Measurements from ENCODE around the gene ACADM.
"Not testable (repeated sequence)": the region's sequence is repeated elsewhere in the genome, so short reads cannot be mapped to it uniquely, and the experiment has no call there.

Gene ACADM

DNA sequence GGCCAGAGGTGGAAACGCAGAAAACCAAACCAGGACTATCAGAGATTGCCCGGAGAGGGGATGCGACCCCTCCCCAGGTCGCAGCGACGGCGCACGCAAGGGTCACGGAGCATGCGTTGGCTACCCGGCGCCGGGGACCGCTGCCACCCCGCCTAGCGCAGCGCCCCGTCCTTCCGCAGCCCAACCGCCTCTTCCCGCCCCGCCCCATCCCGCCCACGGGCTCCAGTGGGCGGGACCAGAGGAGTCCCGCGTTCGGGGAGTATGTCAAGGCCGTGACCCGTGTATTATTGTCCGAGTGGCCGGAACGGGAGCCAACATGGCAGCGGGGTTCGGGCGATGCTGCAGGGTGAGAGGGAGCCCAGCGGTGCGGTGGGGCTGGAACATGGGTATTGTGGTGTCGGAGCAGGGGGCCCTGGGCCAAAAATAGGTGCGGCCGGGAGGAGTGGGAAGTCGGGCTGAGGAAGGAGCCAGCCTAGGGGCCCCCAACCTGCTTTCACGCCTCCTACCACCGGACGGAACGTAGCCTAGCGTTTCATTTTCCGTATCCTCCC, at the start of gene ACADM:
Gene ACADM (plus strand): TSS at position 238 of the 551 bp plus-strand sequence. CDS start 79 bp downstream, at position 317.
- DNase-seq = peak; percentile 75

- DNase-seq = no peak
These were observed 47.1 kb upstream of the ACADM start for GRCh38 chr1:75677443-75677842.

- not testable (repeated sequence) for DNase-seq
These were observed 46.5 kb upstream of the ACADM start for GRCh38 chr1:75677964-75678363.

GRCh38 chr1:75690547-75690946, 34.0 kb upstream of the ACADM start:
- no peak for DNase-seq

DNA sequence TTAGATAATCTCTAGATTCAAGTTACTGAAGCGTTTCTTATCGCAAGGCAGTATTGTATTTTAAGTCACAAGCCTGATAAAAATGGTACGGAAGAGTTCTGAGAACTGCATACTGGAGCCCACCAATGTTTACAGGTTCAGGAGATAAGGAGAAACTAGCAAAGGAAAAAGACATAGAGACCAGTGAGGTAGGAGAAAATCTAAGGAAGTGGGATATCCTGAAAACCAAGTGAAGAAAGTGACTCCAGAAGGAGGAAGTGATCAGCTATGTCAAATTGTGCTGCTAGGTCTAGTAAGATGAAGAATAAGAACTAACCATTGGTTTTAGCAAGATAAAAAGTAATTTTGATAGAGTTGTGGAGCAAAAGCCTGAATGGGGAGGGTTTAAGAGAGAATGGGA, 31.0 kb upstream of the ACADM start:
- DNase-seq = no peak

DNA sequence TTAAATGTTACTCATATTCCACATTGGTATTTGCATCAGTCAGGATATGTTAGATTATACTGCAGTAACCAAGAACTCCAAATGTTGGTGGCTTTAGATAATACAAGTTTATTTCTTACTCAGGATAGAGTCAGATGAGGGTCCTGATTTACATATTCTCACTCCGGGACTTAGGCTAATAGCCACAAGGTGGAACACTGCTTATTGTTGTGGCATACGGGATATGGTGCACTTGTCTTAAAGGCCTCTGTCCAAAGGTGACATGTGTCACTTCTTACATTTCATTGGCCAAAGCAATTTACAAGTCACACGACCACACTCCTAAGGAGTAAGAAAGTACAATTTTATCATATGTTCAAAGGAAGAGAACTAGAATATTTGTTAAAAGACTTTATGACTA, 28.5 kb upstream of the ACADM start:
- no peak for DNase-seq

GRCh38 chr1:75707191-75707590, 17.3 kb upstream of the ACADM start:
- DNase-seq = no peak

GRCh38 chr1:75708910-75709309, 15.6 kb upstream of the ACADM start:
- no peak for DNase-seq

DNA sequence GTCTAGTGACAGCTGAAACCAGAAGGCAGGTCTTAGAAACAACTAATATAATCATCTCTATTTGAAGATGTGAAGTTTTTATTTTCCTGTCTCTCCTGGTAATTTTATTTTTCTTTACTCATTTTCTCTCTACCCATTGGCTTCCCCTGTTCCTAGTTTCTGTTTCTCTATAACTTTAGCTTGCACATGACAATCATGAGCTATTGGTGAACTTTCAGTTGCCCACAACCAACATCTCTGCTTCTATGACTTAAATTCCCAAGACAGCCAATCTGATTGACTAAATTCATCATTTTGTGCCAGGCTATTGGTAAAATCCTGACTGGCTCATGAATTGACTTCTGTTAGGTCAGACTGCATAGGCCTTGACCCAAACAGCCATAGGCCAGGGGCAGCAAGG, 13.7 kb upstream of the ACADM start:
- DNase-seq = no peak

DNA sequence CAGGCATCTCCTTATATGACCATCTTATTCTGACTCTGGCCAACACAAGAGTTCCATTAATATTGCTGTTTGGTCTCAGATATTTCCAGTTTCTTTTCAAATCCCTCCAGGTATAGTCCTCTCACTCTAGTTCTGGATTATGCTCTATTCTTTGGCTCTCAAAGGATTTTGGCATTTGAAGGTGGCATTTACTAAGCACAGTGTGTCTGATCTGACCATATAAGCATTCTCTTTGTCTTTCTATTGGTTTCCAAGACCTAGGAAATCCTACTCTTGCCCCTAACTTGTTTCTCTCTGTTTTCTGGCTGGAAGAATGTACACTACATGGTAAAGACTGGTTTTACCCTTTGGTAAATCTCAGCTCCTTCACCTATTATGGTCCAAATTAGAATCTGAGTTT, 12.7 kb upstream of the ACADM start:
- DNase-seq = no peak

DNA sequence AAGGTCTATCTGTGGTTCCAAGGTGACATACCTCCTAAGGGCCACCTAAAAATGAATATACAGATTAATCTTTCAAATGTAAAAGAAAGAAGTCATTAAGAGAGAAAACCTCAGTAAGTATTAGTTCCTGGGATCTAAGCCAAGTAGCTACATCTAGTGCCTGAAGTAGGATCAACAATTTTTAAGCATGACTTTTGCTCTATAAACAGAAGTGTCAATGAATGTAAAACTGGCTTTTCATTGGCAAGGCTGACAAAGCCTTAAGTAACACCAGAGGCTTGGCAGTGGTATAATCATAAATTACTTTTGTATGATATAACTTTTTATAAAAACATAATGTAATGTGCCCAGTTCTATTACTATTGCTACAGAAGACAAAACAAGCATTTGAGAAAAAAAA, 12.2 kb upstream of the ACADM start:
- no peak for DNase-seq

DNA sequence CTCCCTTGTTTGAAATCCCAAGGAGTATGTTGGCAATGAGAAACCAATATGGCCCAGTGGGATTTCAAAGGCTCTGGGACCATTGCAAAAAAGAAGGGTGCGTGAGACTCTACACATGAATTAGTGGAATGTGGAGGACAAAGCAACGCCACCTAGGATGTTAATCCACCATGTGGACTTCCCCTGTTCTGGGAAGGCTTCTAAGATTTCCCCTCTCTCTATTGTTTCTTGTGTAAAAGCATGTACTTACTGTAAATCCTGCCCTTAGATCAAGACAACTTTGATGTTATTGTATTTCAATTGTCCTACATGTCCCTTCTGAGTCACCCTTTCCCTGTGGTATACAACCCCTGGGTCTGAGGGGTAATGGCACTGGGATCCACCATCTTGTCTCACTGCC, 4.7 kb upstream of the ACADM start:
- no peak for DNase-seq

- no peak for DNase-seq
These were observed 4.2 kb upstream of the ACADM start for GRCh38 chr1:75720325-75720724.

DNA sequence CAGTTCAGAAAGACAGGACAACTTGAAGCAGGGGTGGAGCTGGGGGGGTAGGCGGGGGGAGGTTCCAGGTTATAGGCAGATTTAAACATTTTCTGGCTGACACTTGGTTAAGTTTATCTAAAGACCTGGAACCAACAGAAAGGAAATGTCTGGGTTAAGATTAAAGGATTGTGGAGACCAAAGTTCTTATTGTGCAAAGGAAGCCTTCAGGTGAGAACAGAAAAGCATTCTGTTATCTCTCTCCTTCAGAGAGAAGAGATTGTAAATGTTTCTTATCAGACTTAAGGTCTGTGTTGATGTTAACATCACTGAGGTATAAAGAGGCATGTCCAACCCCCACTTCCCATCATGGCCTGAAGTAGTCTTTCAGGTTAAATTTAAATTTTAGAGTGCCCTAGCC, 3.7 kb upstream of the ACADM start:
- DNase-seq = no peak

GRCh38 chr1:75722246-75722645, 2.3 kb upstream of the ACADM start:
- not testable (repeated sequence) for DNase-seq

- no peak for DNase-seq
These were observed 1.5 kb upstream of the ACADM start for GRCh38 chr1:75722966-75723365.

DNA sequence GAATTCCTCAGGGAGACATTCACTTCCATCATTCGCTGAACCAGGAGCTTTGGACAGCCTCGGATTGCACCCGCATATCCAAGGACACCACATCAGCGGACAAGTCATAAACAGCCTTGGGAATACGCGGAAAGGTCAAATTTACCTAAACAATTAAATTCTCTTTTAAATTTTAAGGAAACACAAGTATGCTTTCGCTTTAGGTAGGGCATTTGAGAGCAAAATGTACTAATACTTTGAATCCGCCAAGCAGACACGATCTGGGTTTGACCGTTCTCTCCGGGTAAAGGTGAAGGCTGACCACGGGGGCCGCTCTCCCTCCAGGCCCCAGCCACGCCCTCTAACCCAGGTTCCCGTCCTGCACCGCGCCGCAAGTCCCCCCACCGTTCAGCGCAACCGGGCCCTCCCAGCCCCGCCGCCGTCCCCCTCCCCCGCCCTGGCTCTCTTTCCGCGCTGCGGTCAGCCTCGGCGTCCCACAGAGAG, 479 bp upstream of the ACADM start:
- DNase-seq = peak; percentile 75

GRCh38 chr1:75725266-75725665, 757 bp downstream of the ACADM start:
- no peak for DNase-seq

- no peak for DNase-seq
These were observed 1.4 kb downstream of the ACADM start for GRCh38 chr1:75725861-75726361.

- DNase-seq = no peak
These were observed 3.1 kb downstream of the ACADM start for GRCh38 chr1:75727571-75727970.

GRCh38 chr1:75730432-75730831, 5.9 kb downstream of the ACADM start:
- DNase-seq = no peak

GRCh38 chr1:75731881-75732280, 7.4 kb downstream of the ACADM start:
- no peak for DNase-seq

GRCh38 chr1:75732703-75733102, 8.2 kb downstream of the ACADM start:
- DNase-seq = no peak

DNA sequence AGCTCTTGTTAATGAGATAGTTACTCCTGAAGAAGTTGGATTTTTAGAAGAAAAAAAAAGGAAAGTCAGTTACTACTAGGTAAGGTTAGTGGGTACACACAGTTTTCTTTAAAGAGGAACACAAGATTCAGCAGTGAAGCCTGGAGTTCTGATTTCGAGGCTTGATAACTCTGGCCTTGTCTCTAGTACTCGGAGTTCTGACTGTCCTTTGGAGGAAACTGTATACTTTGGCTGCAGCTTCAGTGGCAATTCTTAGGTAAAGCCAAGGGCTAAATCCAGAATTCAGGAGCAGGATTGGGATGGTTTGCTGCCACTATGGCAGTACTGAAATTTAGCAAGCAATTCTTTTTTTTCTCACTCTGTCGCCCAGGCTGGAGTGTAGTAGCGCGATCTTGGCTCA, 9.2 kb downstream of the ACADM start:
- no peak for DNase-seq

- no peak for DNase-seq
These were observed 11.5 kb downstream of the ACADM start for GRCh38 chr1:75736016-75736415.
